HCT116 (cell line): Measurements from ENCODE around the gene GABBR1.

ENCODE experiments used
- CBX3 ChIP-seq: IDR thresholded peaks from 2 replicates; pipeline ENCODE4 v1.6.1; 2012; ENCODE audit warnings: low read depth
- CEBPB ChIP-seq: IDR thresholded peaks from 2 replicates; pipeline ENCODE4 v1.6.1; 2012; ENCODE audit warnings: low read depth
- EGR1 ChIP-seq: IDR thresholded peaks from 2 replicates; pipeline ENCODE4 v1.6.1; 2012; ENCODE audit warnings: low read depth
- EZH2 ChIP-seq: fragments of 200-600 bp; sonication (generic); IDR thresholded peaks from 2 replicates; pipeline ENCODE4 v1.6.1; 2017; ENCODE audit warnings: antibody characterized with exemption, mixed run types
- FOSL1 ChIP-seq: IDR thresholded peaks from 2 replicates; pipeline ENCODE4 v1.6.1; 2012; ENCODE audit warnings: low read depth
- JUND ChIP-seq: IDR thresholded peaks from 2 replicates; pipeline ENCODE4 v1.6.1; 2012
- POLR2A ChIP-seq: IDR thresholded peaks from 2 replicates; pipeline ENCODE4 v1.7.0; 2011; ENCODE audit warnings: borderline replicate concordance; ENCODE audit not compliant: insufficient read depth, insufficient read length; ENCODE audit errors: extremely low read depth
- POLR2AphosphoS5 ChIP-seq: IDR thresholded peaks from 2 replicates; pipeline ENCODE4 v1.6.1; 2011; ENCODE audit warnings: mild to moderate bottlenecking, low read depth, low read length, moderate library complexity
- RAD21 ChIP-seq: IDR thresholded peaks from 2 replicates; pipeline ENCODE4 v1.6.1; 2012; ENCODE audit warnings: low read depth, mild to moderate bottlenecking
- SIN3A ChIP-seq: IDR thresholded peaks from 2 replicates; pipeline ENCODE4 v1.6.1; 2012; ENCODE audit warnings: low read depth
- YY1 ChIP-seq: IDR thresholded peaks from 2 replicates; pipeline ENCODE4 v1.6.1; 2011; ENCODE audit warnings: low read length, low read depth, moderate library complexity, mild to moderate bottlenecking; ENCODE audit not compliant: insufficient replicate concordance; ENCODE audit errors: extremely low read depth
- ZNF274 ChIP-seq: fragments of 200-500 bp; sonication (Bioruptor generic); IDR thresholded peaks from 2 replicates; pipeline ENCODE4 v1.6.1; 2014; ENCODE audit warnings: mild to moderate bottlenecking, low read depth, low read length, inconsistent platforms
- TF ChIP-seq, protein P1 (sequence below), 3 experiments: fragments of 200-600 bp in 1 of 3; sonication (generic) in 1 of 3; IDR thresholded peaks in 2 of 3; conservative IDR thresholded peaks in 1 of 3; 2 replicates each; pipeline ENCODE4 v1.5.1; 2012 to 2017; ENCODE audit warnings: low read depth in 2 of 3, low read length in 2 of 3, antibody characterized with exemption in 1 of 3, borderline replicate concordance in 1 of 3, control low read depth in 1 of 3, mild to moderate bottlenecking in 1 of 3, mixed read lengths in 1 of 3, mixed run types in 1 of 3, moderate library complexity in 1 of 3; ENCODE audit not compliant: insufficient read depth in 1 of 3

- TF ChIP-seq, protein P1, sequence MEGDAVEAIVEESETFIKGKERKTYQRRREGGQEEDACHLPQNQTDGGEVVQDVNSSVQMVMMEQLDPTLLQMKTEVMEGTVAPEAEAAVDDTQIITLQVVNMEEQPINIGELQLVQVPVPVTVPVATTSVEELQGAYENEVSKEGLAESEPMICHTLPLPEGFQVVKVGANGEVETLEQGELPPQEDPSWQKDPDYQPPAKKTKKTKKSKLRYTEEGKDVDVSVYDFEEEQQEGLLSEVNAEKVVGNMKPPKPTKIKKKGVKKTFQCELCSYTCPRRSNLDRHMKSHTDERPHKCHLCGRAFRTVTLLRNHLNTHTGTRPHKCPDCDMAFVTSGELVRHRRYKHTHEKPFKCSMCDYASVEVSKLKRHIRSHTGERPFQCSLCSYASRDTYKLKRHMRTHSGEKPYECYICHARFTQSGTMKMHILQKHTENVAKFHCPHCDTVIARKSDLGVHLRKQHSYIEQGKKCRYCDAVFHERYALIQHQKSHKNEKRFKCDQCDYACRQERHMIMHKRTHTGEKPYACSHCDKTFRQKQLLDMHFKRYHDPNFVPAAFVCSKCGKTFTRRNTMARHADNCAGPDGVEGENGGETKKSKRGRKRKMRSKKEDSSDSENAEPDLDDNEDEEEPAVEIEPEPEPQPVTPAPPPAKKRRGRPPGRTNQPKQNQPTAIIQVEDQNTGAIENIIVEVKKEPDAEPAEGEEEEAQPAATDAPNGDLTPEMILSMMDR (IDR thresholded peaks at IDR 0.05 in 2 of 3, conservative IDR thresholded peaks at IDR 0.05 in 1 of 3; ENCODE audit: borderline replicate concordance in 1 of 3, insufficient read depth in 1 of 3, low read depth in 2 of 3, low read length in 2 of 3) = peak; percentile 53 to 73 (median 60)
- no peak for TF ChIP-seq EZH2
- TF ChIP-seq POLR2AphosphoS5 = no peak
- peak; percentile 27 for TF ChIP-seq RAD21
- no peak for TF ChIP-seq EGR1
- TF ChIP-seq YY1 = no peak
- no peak for TF ChIP-seq CEBPB
- no peak for TF ChIP-seq SIN3A
- no peak for TF ChIP-seq FOSL1
- no peak for TF ChIP-seq JUND
- no peak for TF ChIP-seq POLR2A
- TF ChIP-seq ZNF274 = no peak
- TF ChIP-seq CBX3 = no peak
Measured at GRCh38 chr6:29651413-29652197, 18.6 kb upstream of the GABBR1 start.
